ENCODE data around the gene MIPEP. TPM values are rescaled to one million over a fixed set of nuclear protein-coding genes. Genes with fewer than 3 reads are reported as not detected.

MIPEP gene
- polyA plus RNA-seq, 1 donor from 2014 or later = 9.1 TPM

GRCh38 chr13:23754997-23755396 is 134.2 kb downstream of the MIPEP start:
- Histone ChIP-seq H3K36me3 (ENCODE audit: insufficient read depth, low read length) (no peaks in the 10 kb centered on the region), H3K79me2 (replicated peaks; ENCODE audit: insufficient read depth, low read length) (no peaks in the 10 kb centered on the region), H2AFZ (ENCODE audit: low read depth, low read length) (no peak overlapping the region), H3K27me3 (ENCODE audit: insufficient read depth, low read depth, low read length) (no peaks in the 10 kb centered on the region), H3K9me2 (ENCODE audit: insufficient read depth, low read length) (no peaks in the 10 kb centered on the region), H4K20me1 (ENCODE audit: insufficient read depth) (no peaks in the 10 kb centered on the region), H3K27ac (ENCODE audit: low read length) (no peak overlapping the region), H3F3A (ENCODE audit: insufficient read depth, low read length, poor library complexity, severe bottlenecking) (no peaks in the 10 kb centered on the region), H3K9ac (ENCODE audit: low read length) (no peak overlapping the region), H3K4me2 (ENCODE audit: low read length) (no peak overlapping the region), H3K9me3 (ENCODE audit: low read length) (no peaks in the 10 kb centered on the region), H3K4me3 (ENCODE audit: low read length) (no peak overlapping the region)
- TF ChIP-seq RAD21 (conservative IDR thresholded peaks at IDR 0.05) (no peak), POLR2AphosphoS5 (IDR thresholded peaks at IDR 0.05) (no peak), TAF1 (IDR thresholded peaks at IDR 0.05; ENCODE audit: low read depth) (no peak), EZH2 (IDR thresholded peaks at IDR 0.05; ENCODE audit: borderline replicate concordance, insufficient read depth, low read length, poor library complexity, severe bottlenecking) (no peak), SMC3 (conservative IDR thresholded peaks at IDR 0.05; ENCODE audit: poor library complexity) (no peak), EP300 (conservative IDR thresholded peaks at IDR 0.05; ENCODE audit: poor library complexity, severe bottlenecking) (no peak), MXI1 (conservative IDR thresholded peaks at IDR 0.05; ENCODE audit: poor library complexity, severe bottlenecking) (no peak), REST (IDR thresholded peaks at IDR 0.05; ENCODE audit: borderline replicate concordance) (no peak), CTCF (IDR thresholded peaks at IDR 0.05; ENCODE audit: poor library complexity, severe bottlenecking) (no peak)

GRCh38 chr13:23754506-23754905 is 134.7 kb downstream of the MIPEP start:
- no peak overlapping the region for H3K27ac ChIP-seq (ENCODE audit: low read length)
- no peak overlapping the region for H3K9ac ChIP-seq (ENCODE audit: low read length)
- H3K36me3 ChIP-seq (ENCODE audit: insufficient read depth, low read length) = no peaks in the 10 kb centered on the region
- no peaks in the 10 kb centered on the region for H4K20me1 ChIP-seq (ENCODE audit: insufficient read depth)
- H3K79me2 ChIP-seq (replicated peaks; ENCODE audit: insufficient read depth, low read length) = no peaks in the 10 kb centered on the region
- no peak for TF ChIP-seq RAD21 (conservative IDR thresholded peaks at IDR 0.05)
- TF ChIP-seq EZH2 (IDR thresholded peaks at IDR 0.05; ENCODE audit: borderline replicate concordance, insufficient read depth, low read length, poor library complexity, severe bottlenecking) = no peak
- TF ChIP-seq SMC3 (conservative IDR thresholded peaks at IDR 0.05; ENCODE audit: poor library complexity) = no peak
- no peak for TF ChIP-seq REST (IDR thresholded peaks at IDR 0.05; ENCODE audit: borderline replicate concordance)
- TF ChIP-seq TAF1 (IDR thresholded peaks at IDR 0.05; ENCODE audit: low read depth) = no peak
- TF ChIP-seq EP300 (conservative IDR thresholded peaks at IDR 0.05; ENCODE audit: poor library complexity, severe bottlenecking) = no peak
- no peak for TF ChIP-seq POLR2AphosphoS5 (IDR thresholded peaks at IDR 0.05)
- TF ChIP-seq MXI1 (conservative IDR thresholded peaks at IDR 0.05; ENCODE audit: poor library complexity, severe bottlenecking) = no peak
- TF ChIP-seq CTCF (IDR thresholded peaks at IDR 0.05; ENCODE audit: poor library complexity, severe bottlenecking) = no peak
- no peak overlapping the region for H3K4me3 ChIP-seq (ENCODE audit: low read length)
- no peaks in the 10 kb centered on the region for H3K27me3 ChIP-seq (ENCODE audit: insufficient read depth, low read depth, low read length)
- H3F3A ChIP-seq (ENCODE audit: insufficient read depth, low read length, poor library complexity, severe bottlenecking) = no peaks in the 10 kb centered on the region
- H2AFZ ChIP-seq (ENCODE audit: low read depth, low read length) = no peak overlapping the region
- H3K9me2 ChIP-seq (ENCODE audit: insufficient read depth, low read length) = no peaks in the 10 kb centered on the region
- H3K9me3 ChIP-seq (ENCODE audit: low read length) = no peaks in the 10 kb centered on the region
- no peak overlapping the region for H3K4me2 ChIP-seq (ENCODE audit: low read length)

All from neural cell (in vitro differentiated cells).